ENCODE results near the gene EYA2.

DNA sequence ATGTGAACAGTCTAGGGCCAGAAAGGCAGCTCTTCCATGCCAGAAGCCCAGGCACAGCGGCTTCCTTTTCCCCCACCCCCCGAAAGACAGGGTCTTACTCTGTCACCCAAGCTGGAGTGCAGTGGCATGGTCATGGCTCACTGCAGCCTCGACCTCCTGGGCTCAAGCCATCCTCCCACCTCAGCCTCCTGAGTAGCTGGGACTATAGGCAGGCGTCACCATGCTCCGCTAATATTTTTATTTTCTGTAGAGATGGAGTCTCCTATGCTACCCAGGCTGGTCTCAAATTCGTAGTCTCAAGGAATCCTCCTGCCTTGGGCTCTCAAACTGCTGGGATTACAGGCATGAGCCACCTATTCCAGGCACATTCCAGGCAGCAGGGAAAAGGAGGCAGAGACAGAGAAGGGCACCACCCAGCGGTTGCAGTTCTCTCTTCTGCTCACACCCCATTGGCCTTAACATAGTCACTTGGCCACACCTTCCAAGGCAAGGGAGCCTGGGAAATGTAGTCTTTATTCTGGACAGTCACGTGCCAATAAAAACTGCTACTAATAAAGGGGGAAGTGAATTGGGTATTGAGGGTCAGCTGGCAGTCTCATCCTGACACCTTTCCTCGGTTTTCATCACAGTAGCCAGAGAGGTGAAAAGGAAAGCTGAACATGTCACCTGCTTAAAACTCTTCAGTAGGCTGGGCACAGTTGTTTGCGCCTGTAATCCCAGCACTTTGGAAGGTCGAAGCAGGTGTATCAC lies 255.9 kb downstream of the EYA2 start:
- TF ChIP-seq, protein P1, sequence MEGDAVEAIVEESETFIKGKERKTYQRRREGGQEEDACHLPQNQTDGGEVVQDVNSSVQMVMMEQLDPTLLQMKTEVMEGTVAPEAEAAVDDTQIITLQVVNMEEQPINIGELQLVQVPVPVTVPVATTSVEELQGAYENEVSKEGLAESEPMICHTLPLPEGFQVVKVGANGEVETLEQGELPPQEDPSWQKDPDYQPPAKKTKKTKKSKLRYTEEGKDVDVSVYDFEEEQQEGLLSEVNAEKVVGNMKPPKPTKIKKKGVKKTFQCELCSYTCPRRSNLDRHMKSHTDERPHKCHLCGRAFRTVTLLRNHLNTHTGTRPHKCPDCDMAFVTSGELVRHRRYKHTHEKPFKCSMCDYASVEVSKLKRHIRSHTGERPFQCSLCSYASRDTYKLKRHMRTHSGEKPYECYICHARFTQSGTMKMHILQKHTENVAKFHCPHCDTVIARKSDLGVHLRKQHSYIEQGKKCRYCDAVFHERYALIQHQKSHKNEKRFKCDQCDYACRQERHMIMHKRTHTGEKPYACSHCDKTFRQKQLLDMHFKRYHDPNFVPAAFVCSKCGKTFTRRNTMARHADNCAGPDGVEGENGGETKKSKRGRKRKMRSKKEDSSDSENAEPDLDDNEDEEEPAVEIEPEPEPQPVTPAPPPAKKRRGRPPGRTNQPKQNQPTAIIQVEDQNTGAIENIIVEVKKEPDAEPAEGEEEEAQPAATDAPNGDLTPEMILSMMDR (conservative IDR thresholded peaks at IDR 0.05; ENCODE audit: low read length): peak; percentile 73
- no peak for TF ChIP-seq EZH2phosphoT487 (IDR thresholded peaks at IDR 0.05; ENCODE audit: borderline replicate concordance)

Measured in Loucy (cell line).